ENCODE data around the gene PLCH2.

DNA sequence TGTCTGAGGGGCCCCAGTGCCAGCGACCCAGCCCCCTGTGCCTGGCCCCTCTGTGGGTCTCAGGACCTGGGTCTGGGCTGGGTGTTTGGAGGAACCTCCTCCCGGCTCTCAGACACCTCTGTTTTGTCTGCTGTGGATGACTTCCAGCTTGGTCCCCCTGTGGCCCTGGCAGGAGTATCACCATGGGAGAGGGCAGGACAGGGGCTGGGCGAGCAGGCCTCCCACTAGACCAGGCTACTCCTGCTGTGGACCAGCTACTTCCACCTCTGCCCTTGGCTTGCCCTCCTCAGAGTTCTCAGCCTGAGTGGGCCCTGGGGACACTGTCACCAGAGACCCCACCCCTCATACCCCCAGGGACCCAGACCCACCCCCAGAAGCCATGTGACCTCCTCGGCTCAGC, 21.8 kb downstream of the PLCH2 start:
- TF ChIP-seq, protein P1, sequence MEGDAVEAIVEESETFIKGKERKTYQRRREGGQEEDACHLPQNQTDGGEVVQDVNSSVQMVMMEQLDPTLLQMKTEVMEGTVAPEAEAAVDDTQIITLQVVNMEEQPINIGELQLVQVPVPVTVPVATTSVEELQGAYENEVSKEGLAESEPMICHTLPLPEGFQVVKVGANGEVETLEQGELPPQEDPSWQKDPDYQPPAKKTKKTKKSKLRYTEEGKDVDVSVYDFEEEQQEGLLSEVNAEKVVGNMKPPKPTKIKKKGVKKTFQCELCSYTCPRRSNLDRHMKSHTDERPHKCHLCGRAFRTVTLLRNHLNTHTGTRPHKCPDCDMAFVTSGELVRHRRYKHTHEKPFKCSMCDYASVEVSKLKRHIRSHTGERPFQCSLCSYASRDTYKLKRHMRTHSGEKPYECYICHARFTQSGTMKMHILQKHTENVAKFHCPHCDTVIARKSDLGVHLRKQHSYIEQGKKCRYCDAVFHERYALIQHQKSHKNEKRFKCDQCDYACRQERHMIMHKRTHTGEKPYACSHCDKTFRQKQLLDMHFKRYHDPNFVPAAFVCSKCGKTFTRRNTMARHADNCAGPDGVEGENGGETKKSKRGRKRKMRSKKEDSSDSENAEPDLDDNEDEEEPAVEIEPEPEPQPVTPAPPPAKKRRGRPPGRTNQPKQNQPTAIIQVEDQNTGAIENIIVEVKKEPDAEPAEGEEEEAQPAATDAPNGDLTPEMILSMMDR (IDR thresholded peaks at IDR 0.05; ENCODE audit: insufficient read depth, low read length, poor library complexity, severe bottlenecking) = no peak
- no peak for TF ChIP-seq EZH2phosphoT487 (conservative IDR thresholded peaks at IDR 0.05; ENCODE audit: low read length)
